GM12875 (cell line): ENCODE measurements around the gene CYBA.

Source experiments
- H3K4me3 ChIP-seq: one replicate; pipeline ENCODE4 v1.5.1; 2011; ENCODE audit warnings: low read depth, low read length, control low read depth
- CTCF ChIP-seq: IDR thresholded peaks from 2 replicates; pipeline ENCODE4 v1.5.1; 2011; ENCODE audit warnings: low read depth, mild to moderate bottlenecking, control low read depth, inconsistent platforms, low read length, moderate library complexity, borderline replicate concordance; ENCODE audit not compliant: insufficient read depth

The CYBA gene

DNA sequence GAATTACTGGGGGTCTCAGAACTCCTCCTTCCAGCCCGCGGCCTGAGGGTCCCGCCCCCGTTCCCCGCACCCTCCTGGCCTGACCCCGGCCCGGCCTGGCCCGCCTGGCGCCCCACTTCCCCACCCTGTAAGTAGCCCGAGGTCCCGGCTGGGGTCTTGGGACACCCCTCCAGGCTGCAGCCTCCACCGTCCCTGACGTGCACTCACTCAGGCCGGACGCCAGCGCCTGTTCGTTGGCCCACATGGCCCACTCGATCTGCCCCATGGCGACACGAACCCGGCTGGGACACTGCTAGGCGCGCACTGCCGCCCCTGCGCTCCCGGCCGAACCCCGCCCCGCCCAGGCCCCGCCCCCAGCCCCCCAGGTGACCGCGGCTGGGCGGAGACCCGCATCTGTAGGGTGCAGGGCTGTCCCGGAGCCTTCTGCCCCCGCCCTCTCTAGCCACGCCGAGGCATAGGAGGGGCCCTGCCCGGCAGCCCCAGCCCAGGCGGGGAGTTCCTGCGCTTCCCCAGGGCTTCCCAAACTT is at the start of gene CYBA:
Gene CYBA (minus strand): TSS at position 305 of the 527 bp plus-strand sequence. CDS start 40 bp downstream, at position 265.
- TF ChIP-seq CTCF: no peak
- H3K4me3 ChIP-seq: peak within 1 kb of the TSS; percentile 97

DNA sequence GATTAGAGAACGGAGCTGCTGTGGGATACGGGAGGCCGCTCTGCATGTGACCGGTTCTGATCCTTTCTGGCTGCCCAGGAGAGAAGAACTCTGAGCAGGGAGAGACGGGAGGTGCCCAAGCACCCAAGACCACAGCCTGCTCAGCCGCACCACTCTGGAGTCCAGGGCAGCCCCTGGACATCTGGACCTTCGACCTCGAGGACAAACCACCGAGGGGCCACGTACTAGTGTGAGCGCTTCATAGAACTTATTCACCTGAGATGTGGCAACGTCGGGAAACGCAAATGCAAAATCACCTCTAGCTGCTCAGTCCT is 49.4 kb upstream of the CYBA start:
- no peak for TF ChIP-seq CTCF
- H3K4me3 ChIP-seq: peak overlapping the region; percentile 46

- H3K4me3 ChIP-seq: no peak overlapping the region
- TF ChIP-seq CTCF: no peak
These were observed 48.3 kb upstream of the CYBA start for GRCh38 chr16:88699180-88699579.

GRCh38 chr16:88698646-88699045 is 47.8 kb upstream of the CYBA start:
- TF ChIP-seq CTCF: no peak
- no peak overlapping the region for H3K4me3 ChIP-seq

DNA sequence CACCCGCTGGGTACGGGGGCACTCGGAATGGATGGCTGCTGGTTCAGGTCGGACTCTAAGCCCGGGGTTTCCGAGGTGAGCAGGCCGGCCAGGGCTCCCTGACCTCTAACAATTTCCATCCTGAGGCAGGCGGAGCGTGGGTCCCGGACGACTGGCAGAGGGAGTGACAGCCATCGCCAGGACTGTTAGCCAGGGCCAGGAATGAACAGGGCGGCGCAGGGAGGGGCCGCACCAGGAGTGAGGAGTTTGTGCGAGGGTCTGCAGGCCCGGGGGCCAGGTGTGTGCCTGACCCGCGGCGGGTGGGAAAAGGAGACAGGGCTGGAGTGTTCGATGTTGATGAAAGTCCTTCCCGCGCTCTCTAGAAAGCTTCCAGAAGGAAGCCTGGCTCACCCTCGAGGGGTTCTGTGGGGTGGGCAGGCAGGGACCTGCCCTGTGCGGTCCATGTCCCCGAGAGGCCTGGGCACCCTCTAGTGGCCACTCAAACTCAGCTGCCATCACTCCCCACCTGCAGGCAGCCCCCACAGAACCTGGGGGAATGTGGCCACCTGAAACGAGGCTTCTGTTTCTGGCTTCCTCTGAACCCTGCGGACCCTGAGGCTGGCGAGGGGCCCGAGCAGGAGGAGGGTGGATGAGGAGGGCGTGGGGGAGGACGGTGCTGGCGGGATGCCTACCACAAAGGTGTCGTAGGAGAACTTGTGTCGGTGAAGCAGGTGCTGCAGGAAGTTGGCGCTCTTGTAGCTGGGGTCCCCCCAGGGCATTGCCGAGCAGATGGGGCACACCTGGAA is 47.2 kb upstream of the CYBA start:
- peak; percentile 40 for TF ChIP-seq CTCF
- H3K4me3 ChIP-seq: no peak overlapping the region

GRCh38 chr16:88697116-88697830 is 46.4 kb upstream of the CYBA start:
- H3K4me3 ChIP-seq: no peak overlapping the region
- no peak for TF ChIP-seq CTCF
